Measurements from ENCODE around the gene MRPL48. TPM values are rescaled to one million over a fixed set of nuclear protein-coding genes. Genes with fewer than 3 reads are reported as not detected.
A peak's percentile ranks its signal among the peaks of the same experiment; 100 is the strongest.

MRPL48 gene
- 23.3 TPM for total RNA-seq

GRCh38 chr11:73787643-73788558 lies at the start of gene MRPL48:
MRPL48 (plus strand) TSS chr11:73787874; CDS start chr11:73787972, 98 bp downstream.
- no peaks in the 10 kb centered on the region for H3K36me3 ChIP-seq
- peak within 1 kb of the TSS; percentile 80 for H3K27ac ChIP-seq
- peak; percentile 80 to 90 for TF ChIP-seq POLR2AphosphoS5 (IDR thresholded peaks at IDR 0.05; ENCODE audit: insufficient read depth in 1 of 2, low read depth in 1 of 2)
- TF ChIP-seq, protein P1, sequence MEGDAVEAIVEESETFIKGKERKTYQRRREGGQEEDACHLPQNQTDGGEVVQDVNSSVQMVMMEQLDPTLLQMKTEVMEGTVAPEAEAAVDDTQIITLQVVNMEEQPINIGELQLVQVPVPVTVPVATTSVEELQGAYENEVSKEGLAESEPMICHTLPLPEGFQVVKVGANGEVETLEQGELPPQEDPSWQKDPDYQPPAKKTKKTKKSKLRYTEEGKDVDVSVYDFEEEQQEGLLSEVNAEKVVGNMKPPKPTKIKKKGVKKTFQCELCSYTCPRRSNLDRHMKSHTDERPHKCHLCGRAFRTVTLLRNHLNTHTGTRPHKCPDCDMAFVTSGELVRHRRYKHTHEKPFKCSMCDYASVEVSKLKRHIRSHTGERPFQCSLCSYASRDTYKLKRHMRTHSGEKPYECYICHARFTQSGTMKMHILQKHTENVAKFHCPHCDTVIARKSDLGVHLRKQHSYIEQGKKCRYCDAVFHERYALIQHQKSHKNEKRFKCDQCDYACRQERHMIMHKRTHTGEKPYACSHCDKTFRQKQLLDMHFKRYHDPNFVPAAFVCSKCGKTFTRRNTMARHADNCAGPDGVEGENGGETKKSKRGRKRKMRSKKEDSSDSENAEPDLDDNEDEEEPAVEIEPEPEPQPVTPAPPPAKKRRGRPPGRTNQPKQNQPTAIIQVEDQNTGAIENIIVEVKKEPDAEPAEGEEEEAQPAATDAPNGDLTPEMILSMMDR (IDR thresholded peaks at IDR 0.05) = no peak
- TF ChIP-seq POLR2A (IDR thresholded peaks at IDR 0.05) = no peak
- no peaks in the 10 kb centered on the region for H3K27me3 ChIP-seq
- H3K9me3 ChIP-seq = no peaks in the 10 kb centered on the region
- peak within 1 kb of the TSS; percentile 68 to 70 for H3K4me3 ChIP-seq
- intact Hi-C loops (cut with DNase I) = no loop called here
- H3K4me1 ChIP-seq = peaks cover 18% of the 10 kb centered on the region
- peak in 1 of 2 donors; percentile 90 for DNase-seq (ENCODE audit: extremely low spot score in 2 of 2)

GRCh38 chr11:73743045-73743444 lies 44.6 kb upstream of the MRPL48 start:
- peaks cover 4% of the 10 kb centered on the region for H3K4me1 ChIP-seq
- no peaks in the 10 kb centered on the region for H3K36me3 ChIP-seq
- H3K4me3 ChIP-seq = no peak overlapping the region
- intact Hi-C loops (cut with DNase I) = no loop called here
- H3K27me3 ChIP-seq = no peaks in the 10 kb centered on the region
- no peak overlapping the region for H3K27ac ChIP-seq
- DNase-seq (ENCODE audit: extremely low spot score in 2 of 2) = no peak
- no peaks in the 10 kb centered on the region for H3K9me3 ChIP-seq
- TF ChIP-seq POLR2AphosphoS5 (IDR thresholded peaks at IDR 0.05; ENCODE audit: insufficient read depth in 1 of 2, low read depth in 1 of 2) (no peak), POLR2A (IDR thresholded peaks at IDR 0.05) (no peak)
- TF ChIP-seq, protein P1 (IDR thresholded peaks at IDR 0.05) = no peak

- Histone ChIP-seq H3K9me3 (no peaks in the 10 kb centered on the region), H3K36me3 (no peaks in the 10 kb centered on the region), H3K27me3 (no peaks in the 10 kb centered on the region), H3K4me1 (peaks cover 21% of the 10 kb centered on the region), H3K27ac (no peak overlapping the region), H3K4me3 (no peak overlapping the region)
- TF ChIP-seq POLR2AphosphoS5 (IDR thresholded peaks at IDR 0.05; ENCODE audit: insufficient read depth in 1 of 2, low read depth in 1 of 2) (no peak), POLR2A (IDR thresholded peaks at IDR 0.05) (no peak)
- TF ChIP-seq, protein P1 (IDR thresholded peaks at IDR 0.05) = no peak
- DNase-seq (ENCODE audit: extremely low spot score in 2 of 2) = no peak
- intact Hi-C loops (cut with DNase I) = no loop called here
Observed at GRCh38 chr11:73746701-73747100, 41.0 kb upstream of the MRPL48 start.

DNA sequence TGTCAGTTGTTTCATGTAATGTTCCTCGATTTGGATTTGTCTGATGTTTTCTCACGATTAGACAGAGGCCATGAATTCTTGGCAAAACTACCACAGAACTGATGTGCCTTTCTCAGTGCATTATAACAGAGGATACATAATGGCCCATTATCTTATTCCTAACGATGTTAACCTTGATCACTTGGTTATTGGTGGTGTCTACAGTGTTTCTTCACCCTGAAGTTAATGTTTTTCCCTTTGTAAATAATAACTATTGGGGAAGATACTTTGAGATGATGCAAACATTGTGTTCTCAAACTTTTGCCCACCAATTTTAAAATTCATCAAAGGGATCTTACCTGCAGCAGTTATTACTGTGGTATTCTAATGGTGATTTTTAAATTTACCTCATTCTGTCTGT lies 39.9 kb upstream of the MRPL48 start:
- H3K27me3 ChIP-seq = no peaks in the 10 kb centered on the region
- DNase-seq (ENCODE audit: extremely low spot score in 2 of 2) = no peak
- H3K4me1 ChIP-seq = peaks cover 30% of the 10 kb centered on the region
- H3K27ac ChIP-seq = no peak overlapping the region
- TF ChIP-seq POLR2A (IDR thresholded peaks at IDR 0.05) = no peak
- TF ChIP-seq POLR2AphosphoS5 (IDR thresholded peaks at IDR 0.05; ENCODE audit: insufficient read depth in 1 of 2, low read depth in 1 of 2) = no peak
- TF ChIP-seq, protein P1 (IDR thresholded peaks at IDR 0.05) = no peak
- H3K9me3 ChIP-seq = no peaks in the 10 kb centered on the region
- H3K36me3 ChIP-seq = no peaks in the 10 kb centered on the region
- H3K4me3 ChIP-seq = no peak overlapping the region
- intact Hi-C loops (cut with DNase I) = no loop called here

GRCh38 chr11:73748300-73748699 lies 39.4 kb upstream of the MRPL48 start:
- no peaks in the 10 kb centered on the region for H3K36me3 ChIP-seq
- TF ChIP-seq POLR2A (IDR thresholded peaks at IDR 0.05) = no peak
- TF ChIP-seq, protein P1 (IDR thresholded peaks at IDR 0.05) = no peak
- TF ChIP-seq POLR2AphosphoS5 (IDR thresholded peaks at IDR 0.05; ENCODE audit: insufficient read depth in 1 of 2, low read depth in 1 of 2) = no peak
- H3K27ac ChIP-seq = no peak overlapping the region
- no peak overlapping the region for H3K4me3 ChIP-seq
- intact Hi-C loops (cut with DNase I) = no loop called here
- DNase-seq (ENCODE audit: extremely low spot score in 2 of 2) = no peak
- no peaks in the 10 kb centered on the region for H3K9me3 ChIP-seq
- peaks cover 30% of the 10 kb centered on the region for H3K4me1 ChIP-seq
- no peaks in the 10 kb centered on the region for H3K27me3 ChIP-seq

Measured in vagina (tissue), 2 donors.